NAMALWA (cell line): Measurements from ENCODE around the gene A1BG.
"Not testable (repeated sequence)": the region's sequence is repeated elsewhere in the genome, so short reads cannot be mapped to it uniquely, and the experiment has no call there.

Experiments
- DNase-seq: peaks from one replicate; pipeline ENCODE4 v3.0.0-alpha.2; 2015; ENCODE audit warnings: low spot score

Gene A1BG

DNA sequence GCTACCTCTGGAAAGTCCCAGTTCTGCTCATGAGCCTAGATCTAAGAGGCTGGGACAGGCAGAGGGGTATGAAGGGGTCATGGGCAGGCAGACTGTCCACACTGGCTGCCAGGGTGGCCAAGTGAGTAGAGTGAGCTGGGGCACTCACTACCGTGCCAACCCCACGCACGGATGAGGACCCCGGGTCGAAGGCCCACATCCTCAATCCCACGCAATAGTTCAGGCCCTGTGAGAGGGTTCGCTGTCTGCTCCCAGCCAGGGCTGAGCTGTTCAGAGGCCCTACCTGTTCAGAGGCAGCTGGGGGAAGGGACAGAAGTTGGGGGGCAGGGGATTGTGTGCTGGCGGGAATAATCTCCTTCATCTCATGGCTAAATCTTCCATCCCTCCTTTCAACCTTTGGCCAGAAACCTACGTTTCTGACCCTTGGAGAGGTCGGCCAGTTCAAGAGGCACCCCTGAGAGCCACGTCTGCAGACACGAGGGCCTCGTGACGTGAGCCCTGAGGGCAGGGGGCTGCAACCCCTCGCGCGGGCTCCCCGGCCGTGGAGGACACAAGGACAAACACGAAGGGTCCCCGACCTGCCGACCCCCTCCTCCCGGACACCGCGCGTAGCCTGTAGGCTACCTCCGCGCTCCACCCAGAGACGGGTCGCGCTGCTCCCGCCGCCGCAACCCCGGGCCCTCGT lies 32.7 kb upstream of the A1BG start:
- no peak for DNase-seq

DNA sequence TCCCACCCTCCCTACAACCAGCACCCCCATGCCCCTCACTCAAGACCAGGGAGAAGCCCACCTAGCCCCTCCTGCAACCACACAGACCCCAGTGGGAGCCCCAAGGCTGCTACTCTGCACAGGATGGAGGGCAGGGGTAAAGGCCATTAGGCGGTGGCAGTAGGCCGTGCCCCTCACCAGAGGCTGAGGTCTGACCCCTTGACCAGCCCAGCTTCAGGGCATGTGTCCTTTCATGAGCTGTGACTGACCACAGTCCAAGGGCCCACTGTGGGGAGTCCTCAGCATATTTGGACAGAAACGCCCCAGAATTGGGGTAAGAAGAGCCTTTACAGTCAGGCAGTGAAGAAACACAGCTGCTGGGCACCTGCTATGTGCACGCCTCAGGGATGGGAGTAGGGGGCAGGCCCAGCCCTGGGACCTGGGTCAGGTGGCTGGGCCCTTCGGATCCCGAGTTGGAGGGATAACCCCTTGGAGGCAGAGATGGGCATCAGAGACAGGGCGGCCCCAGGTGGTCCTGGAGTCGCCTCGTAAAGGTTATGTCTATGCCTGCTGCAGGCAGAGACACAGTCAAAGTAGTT lies 32.1 kb upstream of the A1BG start:
- no peak for DNase-seq

DNA sequence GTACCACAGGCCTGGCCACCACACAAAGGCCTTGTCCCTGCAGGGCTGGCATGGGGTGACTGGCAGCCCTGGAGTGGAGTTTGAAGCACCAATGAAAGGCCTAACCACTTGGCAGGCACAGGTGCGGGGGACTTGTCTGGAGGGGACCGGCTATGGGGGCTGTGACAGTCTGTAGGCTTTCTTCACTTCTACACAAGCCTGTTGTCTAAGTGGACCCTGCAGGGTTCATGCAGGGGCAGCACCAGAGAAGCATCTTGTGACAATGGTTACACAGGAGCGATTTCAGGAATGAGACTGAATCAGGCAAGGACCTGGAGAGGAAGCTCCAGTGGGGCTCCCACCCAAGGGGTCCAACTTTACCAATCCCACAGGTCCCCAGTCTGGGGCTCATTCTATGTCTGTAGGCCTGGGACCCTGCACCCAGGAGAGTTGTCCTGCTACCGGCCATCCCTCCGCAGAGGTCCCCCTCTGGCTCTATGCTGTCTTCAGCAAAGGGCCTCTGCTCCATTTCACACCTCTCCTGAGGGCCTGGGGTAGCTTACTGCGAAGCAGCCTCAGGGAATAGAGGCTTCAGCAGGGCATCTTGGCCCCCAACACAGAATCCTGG lies 29.8 kb upstream of the A1BG start:
- no peak for DNase-seq

DNA sequence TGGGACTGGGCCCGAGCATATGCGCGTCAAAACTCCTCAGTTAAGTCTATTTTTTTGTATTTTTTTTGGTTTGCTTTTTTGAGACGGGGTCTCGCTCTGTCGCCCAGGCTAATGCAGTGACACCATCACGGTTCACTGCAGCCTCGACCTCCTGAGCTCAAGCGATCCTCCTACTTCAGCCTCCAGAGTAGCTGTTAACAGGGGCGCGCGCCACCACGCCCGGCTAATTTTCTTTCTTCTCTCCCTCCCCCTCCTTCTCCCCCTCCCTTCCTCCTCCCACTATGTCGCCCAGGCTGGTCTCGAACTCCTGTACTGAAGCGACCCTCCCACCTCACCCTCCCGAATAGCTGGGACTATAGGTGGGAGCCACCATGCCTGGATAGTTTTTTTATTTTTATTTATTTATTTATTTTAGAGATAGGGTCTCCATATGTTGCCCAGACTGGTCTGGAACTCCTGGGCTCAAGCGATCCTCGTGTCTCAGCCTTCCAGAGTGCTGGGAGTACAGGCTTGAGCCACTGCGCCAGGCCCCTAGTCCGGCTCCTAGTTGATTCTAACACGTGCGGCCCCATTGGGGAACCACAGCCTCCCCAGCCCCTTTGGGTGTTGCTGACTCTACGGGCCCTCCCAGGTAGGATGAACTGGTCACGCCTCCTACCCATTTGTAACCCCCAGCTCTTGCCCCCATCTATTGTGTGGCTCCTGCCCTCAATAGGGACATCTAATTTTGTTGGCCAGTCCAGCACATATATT lies 28.3 kb upstream of the A1BG start:
- DNase-seq: no peak

DNA sequence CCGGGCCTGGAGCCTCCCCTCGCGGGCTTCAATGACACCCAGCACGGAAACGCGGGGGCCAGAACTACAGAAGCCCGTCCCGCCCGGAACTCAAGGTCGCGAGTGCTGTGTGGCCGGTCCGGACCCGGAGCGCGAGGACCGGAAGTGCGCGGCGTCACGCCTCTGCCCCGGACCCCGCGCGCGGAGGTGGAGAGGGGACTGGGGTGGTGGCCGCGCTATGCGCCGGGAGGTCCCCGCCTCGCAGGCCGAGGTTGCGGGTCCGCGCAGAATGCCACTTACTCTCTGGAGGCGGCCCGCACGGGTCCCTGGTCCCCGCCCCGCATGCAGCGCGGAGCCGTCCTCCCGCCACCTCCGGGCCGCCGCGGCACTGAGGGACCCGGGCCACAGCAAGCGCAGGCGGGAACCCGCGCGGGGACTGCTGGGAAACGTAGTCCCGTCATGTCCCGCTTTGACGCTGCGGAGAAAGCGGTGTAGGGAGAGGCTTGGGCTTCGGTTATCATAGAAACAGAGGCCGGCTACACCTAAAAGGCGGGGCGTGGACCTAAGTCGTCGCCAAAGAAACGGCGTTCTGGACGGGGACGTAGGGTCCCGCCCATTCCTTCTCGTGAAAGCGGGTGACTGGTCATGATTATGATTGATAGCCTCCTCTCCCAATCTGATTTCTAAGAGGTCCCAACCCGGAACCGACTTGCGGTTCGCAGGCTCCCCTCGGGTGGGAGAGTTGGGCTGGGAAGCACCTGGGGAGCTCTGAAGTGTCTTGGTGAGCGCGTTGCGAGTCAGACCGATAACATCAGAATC lies 27.6 kb upstream of the A1BG start, which contains the start of gene ZNF837:
TSS of gene ZNF837 (minus strand) at position 369 of the 798 bp plus-strand sequence. CDS start 11,698 bp downstream, outside the sequence.
- peak; percentile 100 for DNase-seq

DNA sequence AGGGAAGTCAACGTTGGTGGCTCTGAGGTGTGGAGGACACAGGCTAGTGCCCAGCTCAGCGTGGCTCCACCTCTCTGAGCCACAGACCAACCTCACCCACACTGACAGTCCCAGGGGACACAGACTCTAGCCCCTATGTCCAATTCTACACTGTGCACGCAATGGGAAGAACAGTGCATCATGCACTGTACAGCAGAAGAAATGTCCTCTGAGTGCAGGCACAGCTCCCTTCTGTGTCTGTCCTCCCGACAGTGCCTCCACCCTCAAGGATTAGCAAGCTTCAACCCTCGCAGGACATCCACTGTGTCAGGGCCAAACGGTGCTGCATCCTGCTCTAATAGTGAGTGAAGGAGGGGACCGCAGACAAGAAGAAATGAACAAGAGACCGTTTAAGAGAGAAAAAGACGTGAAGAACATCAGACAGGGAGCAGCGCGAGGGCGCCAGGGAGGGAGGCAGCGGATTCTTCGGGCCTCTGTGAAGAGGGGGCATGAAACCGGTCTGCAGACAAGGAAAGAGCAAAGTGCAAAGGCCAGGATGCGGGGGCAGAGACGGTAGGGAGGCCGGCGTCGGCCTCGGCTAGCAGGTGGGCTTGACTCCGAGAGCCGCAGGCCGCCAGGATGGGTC lies 26.9 kb upstream of the A1BG start:
- DNase-seq: no peak

DNA sequence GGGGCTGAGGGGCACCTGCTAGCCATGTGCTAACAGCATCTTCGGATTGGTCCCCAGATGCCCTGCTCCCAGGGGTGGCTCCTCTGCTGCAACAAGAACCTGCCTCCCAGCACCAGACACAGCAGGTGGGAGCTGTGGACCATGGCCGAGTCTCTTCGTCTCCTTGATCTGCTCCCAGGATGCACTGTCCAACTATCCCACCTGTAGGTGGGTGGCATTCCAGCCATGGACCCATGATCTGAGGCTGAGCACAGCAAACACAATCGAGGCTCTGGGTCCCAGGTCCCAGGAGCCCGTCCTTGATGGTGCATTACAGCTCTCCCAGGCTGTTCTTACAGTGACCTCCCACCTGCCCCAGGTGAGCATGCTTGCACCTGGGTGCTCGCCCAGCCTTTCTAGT lies 26.0 kb upstream of the A1BG start:
- DNase-seq: no peak

DNA sequence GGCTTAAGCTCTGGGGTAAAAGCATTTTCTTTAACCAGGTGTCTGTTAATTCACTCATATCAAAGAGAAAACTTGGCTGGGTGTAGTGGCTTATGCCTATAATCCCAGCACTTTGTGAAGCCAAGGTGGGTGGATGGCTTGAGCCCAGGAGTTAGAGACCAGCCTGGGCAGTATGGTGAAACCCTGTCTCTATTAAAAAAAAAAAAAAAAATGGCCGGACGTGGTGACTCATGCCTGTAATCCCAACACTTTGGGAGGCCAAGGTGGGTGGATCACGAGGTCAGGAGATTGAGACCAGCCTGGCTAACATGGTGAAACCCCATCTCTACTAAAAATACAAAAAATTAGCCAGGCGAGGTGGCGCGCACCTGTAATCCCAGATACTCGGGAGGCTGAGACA lies 23.4 kb upstream of the A1BG start:
- not testable (repeated sequence) for DNase-seq

DNA sequence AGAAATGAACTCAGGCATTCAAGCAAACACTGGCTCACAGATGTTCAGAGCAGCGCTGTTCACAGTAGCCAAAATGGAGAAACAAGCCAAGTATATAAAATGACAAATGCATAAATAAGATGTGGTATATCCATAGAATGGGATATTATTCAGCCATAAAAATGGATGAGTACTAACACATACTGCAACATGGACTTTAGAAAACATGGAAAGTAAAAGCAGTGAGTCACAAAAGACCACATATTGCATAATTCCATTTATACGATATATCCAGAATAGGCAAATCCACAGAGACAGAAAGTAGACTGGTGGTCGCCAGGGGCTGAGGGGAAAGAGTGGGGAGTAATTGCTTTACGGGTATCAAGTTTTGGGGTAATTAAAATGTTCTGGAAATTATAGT lies 20.9 kb upstream of the A1BG start:
- no peak for DNase-seq

DNA sequence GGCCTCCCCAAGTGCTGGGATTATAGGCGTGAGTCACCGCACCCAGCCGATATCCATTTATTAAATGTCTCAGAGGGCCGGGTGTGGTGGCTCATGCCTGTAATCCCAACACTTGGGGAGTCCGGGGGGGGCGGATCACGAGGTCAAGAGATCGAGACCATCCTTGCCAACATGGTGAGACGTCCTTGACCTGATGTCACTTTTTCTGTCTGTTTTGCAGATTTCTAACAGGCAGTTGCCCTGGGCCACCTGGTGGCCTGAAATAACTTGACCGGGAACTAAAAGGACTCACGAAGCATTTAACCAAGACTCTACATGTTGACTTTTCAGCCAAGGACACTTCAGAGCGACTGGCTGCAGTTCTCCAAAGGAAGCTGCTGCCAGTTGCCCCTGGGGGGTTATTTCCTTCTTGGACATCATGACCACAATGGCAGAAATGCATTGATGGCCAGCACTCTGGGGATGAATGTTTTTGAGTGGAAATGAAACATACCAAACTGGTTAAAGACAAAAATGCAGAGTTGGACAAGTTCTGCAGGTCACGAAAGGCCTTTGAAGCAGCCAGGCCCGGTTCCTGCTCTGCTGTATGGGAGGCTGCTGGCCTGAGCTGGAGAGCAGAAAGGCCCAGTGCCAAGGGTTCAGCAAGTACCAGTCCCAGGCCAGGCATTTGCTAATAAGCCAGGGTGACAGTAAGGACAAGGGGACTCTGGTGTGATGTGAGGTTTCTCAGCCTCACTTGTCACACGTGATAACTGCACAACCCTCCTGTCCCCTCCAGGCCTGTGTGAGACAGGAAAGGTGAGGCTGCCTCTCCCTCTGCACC lies 19.2 kb upstream of the A1BG start:
- DNase-seq: no peak

DNA sequence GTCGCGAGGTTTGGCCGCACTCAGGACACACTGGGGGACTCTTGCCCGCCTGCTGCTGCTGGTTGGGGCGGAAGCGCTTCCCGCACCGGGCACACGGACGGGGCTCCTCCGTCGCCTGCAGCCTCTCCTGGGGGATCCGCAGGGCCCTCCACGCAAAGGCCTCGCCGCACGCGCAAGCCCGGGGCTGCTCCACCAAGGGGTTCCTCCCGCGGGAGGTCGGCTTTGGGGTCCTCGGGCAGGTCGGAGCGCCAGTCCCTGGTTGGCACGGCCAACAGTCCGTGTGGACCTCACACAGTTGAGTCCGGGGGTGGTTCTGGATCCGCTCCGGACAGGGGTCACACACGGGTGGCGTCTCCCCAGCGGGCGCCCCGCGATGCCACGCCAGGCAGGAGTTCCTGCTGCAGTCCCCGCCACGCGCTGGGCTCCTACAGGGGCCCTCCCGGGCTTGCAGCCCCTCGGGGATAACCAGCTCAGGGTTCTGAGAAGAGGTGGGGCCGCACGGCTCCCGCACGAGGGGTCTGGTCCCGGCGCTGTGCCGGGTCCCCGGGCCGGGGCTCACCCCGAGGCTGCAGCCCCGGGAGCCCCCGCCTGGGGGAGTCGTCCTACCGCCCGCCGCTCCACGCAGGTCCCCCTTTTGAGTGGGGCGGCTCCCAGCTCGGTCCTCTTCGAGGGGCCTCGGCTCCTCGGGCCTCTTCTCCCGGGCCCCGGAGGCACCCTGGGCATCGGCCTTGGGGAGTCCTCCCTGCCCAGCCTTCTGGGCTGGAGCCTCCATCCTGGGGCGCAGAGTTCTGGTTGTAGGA lies 15.5 kb upstream of the A1BG start:
- no peak for DNase-seq

DNA sequence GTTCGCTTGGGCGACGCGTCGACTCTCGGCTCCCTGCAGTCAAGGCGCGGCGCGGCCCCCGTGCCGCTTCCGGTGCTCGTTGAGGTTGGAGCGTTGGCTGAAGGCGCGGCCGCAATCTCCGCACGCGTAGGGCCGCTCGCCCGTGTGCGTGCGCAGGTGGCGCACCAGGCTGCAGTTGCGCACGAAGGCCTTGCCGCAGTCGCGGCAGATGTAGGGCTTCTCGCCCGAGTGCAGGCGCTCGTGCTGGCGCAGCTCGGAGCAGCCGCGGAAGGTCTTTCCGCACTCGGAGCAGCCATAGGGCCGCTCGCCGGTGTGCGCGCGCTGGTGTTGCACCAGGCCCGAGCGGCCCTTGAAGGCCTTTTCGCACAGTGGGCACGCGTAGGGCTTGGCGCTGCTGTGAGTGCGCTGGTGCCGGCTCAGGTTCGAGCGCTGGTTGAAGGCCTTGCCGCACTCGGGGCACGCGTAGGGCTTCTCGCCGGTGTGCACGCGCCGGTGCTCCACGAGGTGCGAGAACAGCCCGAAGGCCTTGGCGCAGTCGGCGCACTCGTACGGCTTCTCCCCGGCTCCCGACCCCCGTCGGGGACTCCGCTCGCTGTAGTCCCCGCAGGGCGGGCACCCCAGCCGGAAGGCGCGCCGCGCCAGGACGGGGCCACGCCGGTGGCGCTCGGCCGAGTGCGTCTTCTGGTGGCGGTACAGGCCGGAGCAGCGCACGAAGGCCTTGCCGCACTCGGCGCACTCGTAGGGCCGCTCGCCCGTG lies 14.6 kb upstream of the A1BG start:
- no peak for DNase-seq

DNA sequence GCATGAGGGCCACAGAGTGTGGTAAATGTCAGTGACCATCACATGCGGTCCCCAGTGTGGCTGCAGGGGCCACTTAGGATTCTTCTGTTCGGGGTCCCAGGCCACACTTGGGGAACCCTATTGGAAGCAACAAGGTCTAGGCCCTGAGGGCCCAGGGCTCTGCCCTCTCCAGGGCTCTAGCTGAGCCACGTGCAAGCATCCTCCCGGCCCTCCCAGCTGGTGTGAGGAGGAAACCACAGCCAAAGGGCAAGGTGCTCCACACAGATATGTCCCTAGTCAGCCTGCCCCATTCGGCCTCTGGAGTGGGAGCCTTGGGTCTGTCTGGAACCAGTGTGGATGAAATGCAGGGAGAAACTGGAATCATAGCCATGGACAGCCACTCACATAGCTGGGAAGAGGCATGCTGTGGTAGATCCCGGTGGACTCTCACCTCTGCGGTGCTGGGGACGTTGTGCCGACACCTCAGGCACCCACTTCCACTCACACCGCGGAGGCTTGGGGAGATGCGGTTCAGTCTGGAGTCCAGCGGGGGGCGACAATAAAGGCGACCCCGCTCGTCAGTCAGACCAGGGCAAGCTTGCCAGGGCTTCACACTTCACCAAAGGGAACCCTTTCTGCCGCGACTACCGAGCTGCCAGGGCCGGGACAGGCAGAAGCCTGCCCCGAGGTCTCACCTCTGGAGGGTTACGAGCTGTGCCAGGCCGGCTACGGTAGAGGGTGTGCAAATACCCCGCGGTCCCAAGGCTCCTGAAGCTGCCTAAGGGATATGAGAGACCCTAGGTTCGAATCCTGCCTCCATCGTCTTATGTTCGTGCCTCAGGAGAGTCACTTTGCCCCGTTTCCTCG lies 13.5 kb upstream of the A1BG start:
- DNase-seq: no peak

DNA sequence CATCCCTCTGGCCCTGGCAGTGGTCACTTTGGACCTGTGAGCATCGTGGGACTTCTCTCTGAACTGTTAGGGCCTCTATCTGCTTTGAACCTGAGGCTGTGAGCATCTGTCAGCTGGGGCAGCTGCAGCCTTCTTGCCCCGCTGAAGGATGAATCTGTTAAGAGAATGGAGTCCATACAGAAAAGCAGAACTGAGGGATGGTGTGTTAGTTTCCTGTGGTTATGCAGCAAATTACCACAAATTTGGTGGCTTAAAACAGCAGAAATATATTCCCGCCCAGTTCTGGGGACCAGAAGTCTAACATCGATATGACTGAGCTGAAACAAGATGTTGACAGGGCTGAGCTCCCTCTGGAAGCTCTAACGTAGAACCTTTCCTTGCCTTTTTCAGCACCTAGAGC lies 10.9 kb upstream of the A1BG start:
- peak; percentile 71 for DNase-seq

DNA sequence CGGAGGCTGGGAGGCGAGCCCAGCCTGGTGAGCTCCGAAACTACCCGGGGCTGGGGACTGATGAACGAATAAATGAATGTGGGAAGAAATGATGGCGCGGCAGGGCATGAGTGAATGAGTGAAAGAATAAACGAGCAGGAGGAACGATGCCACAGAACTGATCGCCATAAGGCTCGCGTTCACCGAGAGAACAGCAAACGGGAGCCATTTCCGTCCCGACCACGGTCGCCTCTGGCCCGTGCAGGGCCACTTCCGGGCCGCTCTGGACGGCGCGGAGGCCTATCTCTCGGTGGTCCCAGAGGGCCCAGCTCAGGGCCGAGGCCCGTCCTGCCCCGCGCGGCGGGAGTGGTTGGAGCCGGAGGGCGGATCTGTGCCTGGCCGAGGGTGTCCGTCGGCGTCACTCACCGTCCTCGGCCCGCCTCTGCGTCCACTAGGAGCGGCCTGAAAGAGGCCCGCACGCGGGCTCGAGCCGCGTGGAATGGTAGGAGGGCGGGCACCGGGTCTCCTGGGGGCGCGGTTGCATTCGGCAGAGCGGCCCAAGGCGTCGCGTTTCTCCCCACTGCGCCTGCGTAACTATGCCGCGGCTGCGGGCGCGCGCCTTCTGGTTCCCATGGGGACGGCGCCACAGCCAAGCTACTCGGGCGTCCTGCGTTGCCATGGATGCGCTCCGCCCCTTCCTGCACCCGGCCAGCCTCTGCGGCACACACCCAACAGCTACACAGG lies 9.1 kb upstream of the A1BG start, which contains the start of gene ZNF497:
TSS of gene ZNF497 (minus strand) at position 480 of the 723 bp plus-strand sequence. CDS start 5,116 bp downstream, outside the sequence.
- DNase-seq: peak; percentile 97

DNA sequence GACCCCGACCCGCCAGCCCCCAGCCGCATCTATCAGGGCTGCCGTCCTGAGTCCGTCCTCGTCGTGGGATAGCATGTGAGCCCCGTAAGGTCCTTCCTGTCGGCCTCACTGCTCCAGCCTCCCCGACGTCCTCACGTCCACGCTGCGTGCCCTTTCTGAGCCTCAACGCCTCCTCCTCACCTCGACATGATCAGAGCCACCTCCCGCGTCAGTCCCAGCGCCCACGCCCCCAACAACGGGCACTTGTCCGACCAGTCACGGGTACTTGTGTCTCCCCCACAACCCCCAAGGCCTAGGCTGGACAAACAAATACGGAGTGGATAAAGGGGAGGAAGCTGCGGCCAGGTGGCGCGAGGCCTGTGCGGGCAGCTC lies 8.6 kb upstream of the A1BG start:
- no peak for DNase-seq

DNA sequence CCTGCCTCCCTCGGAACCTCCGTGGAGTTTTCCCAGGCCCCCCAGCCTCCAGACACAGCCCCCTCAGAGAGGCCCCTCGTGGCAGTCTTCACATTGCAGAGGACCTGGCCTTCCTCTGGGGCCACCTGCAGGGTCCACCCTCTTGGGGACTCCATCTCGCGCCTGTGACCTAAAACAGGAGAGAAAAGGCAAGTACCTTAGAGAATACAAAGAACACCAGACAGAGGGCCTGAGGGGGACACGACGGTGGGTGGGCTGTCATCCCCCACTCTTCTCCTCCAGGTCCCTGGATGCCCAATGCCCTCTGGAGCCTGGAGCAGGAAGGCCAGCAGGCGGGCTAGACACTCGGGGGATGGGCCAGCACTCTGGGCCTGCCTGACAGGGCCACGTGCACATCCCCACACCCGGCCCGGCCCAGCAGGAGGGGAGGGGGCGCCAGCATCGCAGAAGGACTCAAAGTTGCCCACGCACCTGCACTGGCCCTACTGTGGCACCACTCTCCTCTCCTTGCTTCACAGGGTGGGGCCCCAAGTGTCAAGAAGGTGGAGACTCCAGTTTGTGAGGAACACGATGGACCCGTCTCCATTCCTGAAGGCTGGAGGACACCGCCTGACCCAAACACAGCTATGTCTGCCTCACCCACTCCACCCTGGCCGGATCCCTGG lies 4.3 kb upstream of the A1BG start:
- DNase-seq: no peak
